Nephron progenitor cell (in vitro differentiated cells): ENCODE data around the gene ARID1A.
A peak's percentile ranks its signal among the peaks of the same experiment; 100 is the strongest.
"Not testable (repeated sequence)": the region's sequence is repeated elsewhere in the genome, so short reads cannot be mapped to it uniquely, and the experiment has no call there.

ENCODE experiments used
- DNase-seq: peaks from one replicate; pipeline ENCODE4 v3.0.0; 2021
- H3K27ac Mint-ChIP-seq: 2 replicates; pipeline ENCODE4 v1.8.0; 2021; ENCODE audit warnings: mild to moderate bottlenecking, moderate library complexity, mixed read lengths
- H3K27me3 Mint-ChIP-seq: 2 replicates; pipeline ENCODE4 v1.8.0; 2021; ENCODE audit warnings: mild to moderate bottlenecking, low read depth, mixed read lengths; ENCODE audit not compliant: poor library complexity
- H3K36me3 Mint-ChIP-seq: 2 replicates; pipeline ENCODE4 v1.8.0; 2021; ENCODE audit warnings: low read depth, mixed read lengths
- H3K4me1 Mint-ChIP-seq: 2 replicates; pipeline ENCODE4 v1.8.0; 2021; ENCODE audit warnings: mixed read lengths
- H3K4me3 Mint-ChIP-seq: 2 replicates; pipeline ENCODE4 v1.8.0; 2021; ENCODE audit warnings: mild to moderate bottlenecking, moderate library complexity, mixed read lengths
- H3K9me3 Mint-ChIP-seq: 2 replicates; pipeline ENCODE4 v1.8.0; 2021; ENCODE audit warnings: mild to moderate bottlenecking, moderate library complexity, mixed read lengths
- TF ChIP-seq, protein P1 (sequence below): fragments of 200-600 bp; sonication (generic); IDR thresholded peaks from 2 replicates; pipeline ENCODE4 v1.5.0; 2021; ENCODE audit warnings: antibody characterized with exemption

ARID1A gene

GRCh38 chr1:26810105-26810504, 114.3 kb downstream of the ARID1A start:
- H3K27me3 Mint-ChIP-seq, H3K27ac Mint-ChIP-seq, H3K4me1 Mint-ChIP-seq, H3K4me3 Mint-ChIP-seq: not testable (repeated sequence)
- DNase-seq: peak; percentile 71
- TF ChIP-seq, protein P1, sequence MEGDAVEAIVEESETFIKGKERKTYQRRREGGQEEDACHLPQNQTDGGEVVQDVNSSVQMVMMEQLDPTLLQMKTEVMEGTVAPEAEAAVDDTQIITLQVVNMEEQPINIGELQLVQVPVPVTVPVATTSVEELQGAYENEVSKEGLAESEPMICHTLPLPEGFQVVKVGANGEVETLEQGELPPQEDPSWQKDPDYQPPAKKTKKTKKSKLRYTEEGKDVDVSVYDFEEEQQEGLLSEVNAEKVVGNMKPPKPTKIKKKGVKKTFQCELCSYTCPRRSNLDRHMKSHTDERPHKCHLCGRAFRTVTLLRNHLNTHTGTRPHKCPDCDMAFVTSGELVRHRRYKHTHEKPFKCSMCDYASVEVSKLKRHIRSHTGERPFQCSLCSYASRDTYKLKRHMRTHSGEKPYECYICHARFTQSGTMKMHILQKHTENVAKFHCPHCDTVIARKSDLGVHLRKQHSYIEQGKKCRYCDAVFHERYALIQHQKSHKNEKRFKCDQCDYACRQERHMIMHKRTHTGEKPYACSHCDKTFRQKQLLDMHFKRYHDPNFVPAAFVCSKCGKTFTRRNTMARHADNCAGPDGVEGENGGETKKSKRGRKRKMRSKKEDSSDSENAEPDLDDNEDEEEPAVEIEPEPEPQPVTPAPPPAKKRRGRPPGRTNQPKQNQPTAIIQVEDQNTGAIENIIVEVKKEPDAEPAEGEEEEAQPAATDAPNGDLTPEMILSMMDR: peak; percentile 62
- Mint-ChIP-seq H3K36me3 (peaks cover 12% of the 10 kb centered on the region), H3K9me3 (peaks cover 17% of the 10 kb centered on the region)

- Mint-ChIP-seq H3K4me3 (no peak overlapping the region), H3K36me3 (peaks cover 5% of the 10 kb centered on the region), H3K27ac (no peak overlapping the region), H3K9me3 (peaks cover 13% of the 10 kb centered on the region), H3K27me3 (no peaks in the 10 kb centered on the region), H3K4me1 (peaks cover 5% of the 10 kb centered on the region)
- TF ChIP-seq, protein P1: no peak
- no peak for DNase-seq
Observed at GRCh38 chr1:26811057-26811456, 115.2 kb downstream of the ARID1A start.

- Mint-ChIP-seq H3K27me3 (no peaks in the 10 kb centered on the region), H3K9me3 (peaks cover 15% of the 10 kb centered on the region), H3K27ac (no peak overlapping the region), H3K36me3 (peaks cover 9% of the 10 kb centered on the region), H3K4me1 (peaks cover 5% of the 10 kb centered on the region), H3K4me3 (no peak overlapping the region)
- DNase-seq: no peak
- TF ChIP-seq, protein P1: no peak
Observed at GRCh38 chr1:26811708-26812107, 115.9 kb downstream of the ARID1A start.

DNA sequence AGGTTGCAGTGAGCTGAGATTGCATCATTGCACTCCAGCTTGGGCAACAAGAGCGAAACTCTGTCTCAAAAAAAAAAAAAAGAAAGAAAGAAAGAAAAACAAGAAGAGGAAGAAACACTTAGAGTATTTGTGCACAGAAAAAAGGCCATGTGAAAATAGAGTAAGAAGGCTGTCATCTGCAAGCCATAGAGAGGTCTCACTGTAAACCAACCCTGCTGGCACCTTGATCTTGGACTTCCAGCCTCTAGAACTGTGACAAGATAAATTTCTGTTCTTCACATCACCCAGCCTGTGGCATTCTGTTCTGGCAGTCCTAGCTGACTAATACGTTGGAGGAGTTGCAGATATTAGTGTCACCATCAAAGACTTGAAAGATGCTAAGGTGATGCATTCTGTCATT, 118.6 kb downstream of the ARID1A start:
- TF ChIP-seq, protein P1: no peak
- no peaks in the 10 kb centered on the region for H3K27me3 Mint-ChIP-seq
- H3K4me1 Mint-ChIP-seq: no peaks in the 10 kb centered on the region
- no peak overlapping the region for H3K4me3 Mint-ChIP-seq
- H3K9me3 Mint-ChIP-seq: peaks cover 16% of the 10 kb centered on the region
- no peak for DNase-seq
- peak overlapping the region; percentile 51 for H3K27ac Mint-ChIP-seq
- H3K36me3 Mint-ChIP-seq: peaks cover 4% of the 10 kb centered on the region

DNA sequence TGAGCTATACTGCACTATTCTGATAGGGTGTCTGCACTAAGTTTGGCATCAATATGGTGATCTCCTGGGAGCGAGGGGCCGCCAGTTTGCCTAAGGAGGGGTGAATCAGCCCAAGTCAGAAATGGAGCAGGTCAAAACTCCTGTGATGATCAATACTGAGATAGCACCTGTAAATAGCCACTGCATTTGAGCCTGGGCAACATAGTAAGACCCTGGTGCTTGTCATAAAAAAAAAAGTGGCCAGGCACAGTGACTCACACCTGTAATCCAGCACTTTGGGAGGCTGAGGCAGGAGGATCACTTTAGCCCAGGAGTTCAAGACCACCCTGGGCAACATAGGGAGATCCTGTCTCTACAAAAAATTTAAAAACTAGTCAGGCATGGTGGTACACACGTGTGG, 119.1 kb downstream of the ARID1A start:
- H3K36me3 Mint-ChIP-seq: peaks cover 4% of the 10 kb centered on the region
- no peak overlapping the region for H3K4me3 Mint-ChIP-seq
- no peaks in the 10 kb centered on the region for H3K27me3 Mint-ChIP-seq
- no peak for DNase-seq
- TF ChIP-seq, protein P1: no peak
- peaks cover 16% of the 10 kb centered on the region for H3K9me3 Mint-ChIP-seq
- H3K27ac Mint-ChIP-seq: no peak overlapping the region
- H3K4me1 Mint-ChIP-seq: no peaks in the 10 kb centered on the region

GRCh38 chr1:26820784-26821269, 125.0 kb downstream of the ARID1A start:
- Mint-ChIP-seq H3K27ac (no peak overlapping the region), H3K27me3 (no peaks in the 10 kb centered on the region), H3K4me3 (no peak overlapping the region), H3K9me3 (peaks cover 16% of the 10 kb centered on the region), H3K4me1 (peaks cover 14% of the 10 kb centered on the region), H3K36me3 (peaks cover 4% of the 10 kb centered on the region)
- no peak for DNase-seq
- TF ChIP-seq, protein P1: no peak
